Colonic mucosa (tissue), 4 donors: Measurements from ENCODE around the gene GIT2. TPM values are rescaled to one million over a fixed set of nuclear protein-coding genes. Genes with fewer than 3 reads are reported as not detected.
"Not testable (repeated sequence)": the region's sequence is repeated elsewhere in the genome, so short reads cannot be mapped to it uniquely, and the experiment has no call there.

Experiments
- DNase-seq: peaks from one replicate; pipeline ENCODE4 v3.0.0-alpha.2; 2020
- H3K27ac ChIP-seq: fragments of 200-600 bp; one replicate; pipeline ENCODE4 v1.8.0; 2021
- H3K27me3 ChIP-seq: fragments of 200-600 bp; one replicate; pipeline ENCODE4 v1.8.0; 2021
- H3K36me3 ChIP-seq: fragments of 200-600 bp; one replicate; pipeline ENCODE4 v1.8.0; 2021
- H3K4me1 ChIP-seq: fragments of 200-600 bp; one replicate; pipeline ENCODE4 v1.8.0; 2021; ENCODE audit warnings: mild to moderate bottlenecking
- H3K4me3 ChIP-seq: fragments of 200-600 bp; one replicate; pipeline ENCODE4 v1.8.0; 2021
- H3K9ac ChIP-seq, 2 donors: one replicate each; pipeline ENCODE4 v1.7.0; 2013; ENCODE audit warnings: control low read depth in 2 of 2, low read depth in 2 of 2, low read length in 2 of 2
- H3K9me3 ChIP-seq: fragments of 200-600 bp; one replicate; pipeline ENCODE4 v1.8.0; 2021
- intact Hi-C: fragments of 100-400 bp; cut with DNase I; formaldehyde crosslinking; loops from one replicate; pipeline ENCODE4 v1.14.1; 2022
- total RNA-seq, 2 donors: library from RNA; stranded (reverse); fragmentation: NEBNext Ultra II Directional in 1 of 2; extraction: Animal tissue kit (Norgen Biotek cat#: 25700) in 1 of 2; gene quantifications; one replicate each; pipeline ENCODE4 v1.2.1, GENCODE V29; 2021
- TF ChIP-seq, protein P1 (sequence below): fragments of 200-600 bp; IDR thresholded peaks from one replicate; pipeline ENCODE4 v1.8.0; 2022; ENCODE audit warnings: antibody characterized with exemption, mild to moderate bottlenecking
- donor health status: healthy.
- donor health status: DM: no; HTN: no; CAD: no.
- donor health status: DM: no; HTN: no; CAD: no.

Gene GIT2
- total RNA-seq, 2 donors from 2014 or later, result 23.3 to 26.8 TPM

DNA sequence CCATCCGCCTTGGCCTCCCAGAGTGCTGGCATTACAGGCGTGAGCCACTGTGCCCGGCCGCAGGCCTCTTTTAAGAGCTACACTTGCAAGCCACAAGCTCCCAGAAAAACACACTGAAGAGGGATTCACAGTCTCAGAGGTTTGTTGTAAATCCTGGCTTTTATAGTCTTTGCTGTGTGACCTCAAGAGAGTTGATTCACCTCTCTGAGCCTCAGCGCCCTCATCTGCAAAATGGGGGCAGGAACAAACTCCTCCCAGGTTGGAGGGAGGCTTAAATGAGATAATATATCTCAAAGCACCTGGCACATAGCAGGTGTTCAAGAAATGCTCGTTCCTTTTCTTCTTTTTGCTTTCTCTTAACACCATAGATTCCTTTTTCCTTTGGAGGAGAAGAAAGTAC is 100.0 kb downstream of the GIT2 start:
- no peaks in the 10 kb centered on the region for H3K4me1 ChIP-seq
- no peak overlapping the region for H3K27ac ChIP-seq
- intact Hi-C loops, result no loop called here
- no peaks in the 10 kb centered on the region for H3K27me3 ChIP-seq
- no peaks in the 10 kb centered on the region for H3K9me3 ChIP-seq
- DNase-seq, result no peak
- H3K36me3 ChIP-seq, result no peaks in the 10 kb centered on the region
- TF ChIP-seq, protein P1, sequence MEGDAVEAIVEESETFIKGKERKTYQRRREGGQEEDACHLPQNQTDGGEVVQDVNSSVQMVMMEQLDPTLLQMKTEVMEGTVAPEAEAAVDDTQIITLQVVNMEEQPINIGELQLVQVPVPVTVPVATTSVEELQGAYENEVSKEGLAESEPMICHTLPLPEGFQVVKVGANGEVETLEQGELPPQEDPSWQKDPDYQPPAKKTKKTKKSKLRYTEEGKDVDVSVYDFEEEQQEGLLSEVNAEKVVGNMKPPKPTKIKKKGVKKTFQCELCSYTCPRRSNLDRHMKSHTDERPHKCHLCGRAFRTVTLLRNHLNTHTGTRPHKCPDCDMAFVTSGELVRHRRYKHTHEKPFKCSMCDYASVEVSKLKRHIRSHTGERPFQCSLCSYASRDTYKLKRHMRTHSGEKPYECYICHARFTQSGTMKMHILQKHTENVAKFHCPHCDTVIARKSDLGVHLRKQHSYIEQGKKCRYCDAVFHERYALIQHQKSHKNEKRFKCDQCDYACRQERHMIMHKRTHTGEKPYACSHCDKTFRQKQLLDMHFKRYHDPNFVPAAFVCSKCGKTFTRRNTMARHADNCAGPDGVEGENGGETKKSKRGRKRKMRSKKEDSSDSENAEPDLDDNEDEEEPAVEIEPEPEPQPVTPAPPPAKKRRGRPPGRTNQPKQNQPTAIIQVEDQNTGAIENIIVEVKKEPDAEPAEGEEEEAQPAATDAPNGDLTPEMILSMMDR, result no peak
- H3K9ac ChIP-seq, result no peak overlapping the region
- H3K4me3 ChIP-seq, result no peak overlapping the region

DNA sequence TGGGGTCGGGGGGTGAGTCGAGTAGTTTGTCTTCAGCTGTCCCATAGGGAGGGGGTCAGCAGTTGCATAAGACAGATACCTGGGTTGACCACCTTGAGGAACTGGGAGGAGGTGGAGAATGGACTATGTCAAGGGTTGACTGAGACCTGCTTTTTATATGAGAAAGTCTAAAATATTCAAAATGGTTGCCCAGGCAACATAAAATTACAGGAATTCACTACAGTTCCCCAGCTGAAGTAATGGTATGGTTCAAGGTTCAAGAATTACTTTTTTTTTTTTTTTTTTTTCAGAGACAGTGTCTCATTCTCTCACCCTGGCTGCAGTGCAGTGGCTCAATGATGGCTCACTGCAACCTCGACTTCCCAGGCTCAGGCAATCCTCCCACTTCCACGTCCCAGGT is 101.2 kb downstream of the GIT2 start:
- no peaks in the 10 kb centered on the region for H3K27me3 ChIP-seq
- TF ChIP-seq, protein P1, result no peak
- no peaks in the 10 kb centered on the region for H3K36me3 ChIP-seq
- DNase-seq, result no peak
- H3K4me1 ChIP-seq, result no peaks in the 10 kb centered on the region
- no peak overlapping the region for H3K4me3 ChIP-seq
- intact Hi-C loops, result no loop called here
- H3K27ac ChIP-seq, result no peak overlapping the region
- H3K9me3 ChIP-seq, result no peaks in the 10 kb centered on the region
- H3K9ac ChIP-seq, result no peak overlapping the region

DNA sequence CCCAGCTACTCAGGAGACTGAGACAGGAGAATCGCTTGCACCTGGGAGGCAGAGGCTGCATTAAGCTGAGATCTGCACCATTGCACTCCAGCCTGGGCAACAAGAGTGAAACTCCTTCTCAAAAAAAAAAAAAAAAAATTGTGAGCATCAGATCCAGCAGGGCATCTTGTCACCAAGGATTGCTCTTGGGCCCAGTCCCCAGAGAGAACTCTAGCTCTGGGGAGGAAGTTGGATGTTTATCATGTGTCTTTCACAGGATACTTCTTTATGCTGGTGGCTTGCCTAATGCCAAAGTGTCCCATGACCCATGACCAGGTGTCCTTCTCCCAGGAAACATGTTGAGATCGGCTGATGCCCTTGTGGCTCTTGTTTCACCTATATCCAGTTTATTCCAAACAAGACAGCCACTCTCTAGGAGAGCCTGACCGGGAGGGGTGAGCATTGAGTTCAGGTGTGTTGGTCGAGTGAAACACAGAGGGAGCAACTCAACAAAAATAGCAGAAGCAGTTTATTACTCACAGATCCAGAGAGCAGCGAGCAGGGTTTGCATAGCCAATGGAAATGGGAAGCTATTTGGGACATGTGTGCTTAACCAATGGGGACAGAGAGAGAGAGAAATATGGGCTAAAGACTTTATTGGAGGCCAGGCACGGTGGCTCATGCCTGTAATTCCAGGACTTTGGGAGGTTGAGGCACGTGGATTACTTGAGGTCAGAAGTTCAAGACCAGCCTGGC is 102.7 kb downstream of the GIT2 start:
- TF ChIP-seq, protein P1, result no peak
- intact Hi-C loops, result no loop called here
- DNase-seq, result no peak
- no peaks in the 10 kb centered on the region for H3K27me3 ChIP-seq
- no peaks in the 10 kb centered on the region for H3K36me3 ChIP-seq
- no peak overlapping the region for H3K27ac ChIP-seq
- no peaks in the 10 kb centered on the region for H3K9me3 ChIP-seq
- no peaks in the 10 kb centered on the region for H3K4me1 ChIP-seq
- no peak overlapping the region for H3K9ac ChIP-seq
- H3K4me3 ChIP-seq, result no peak overlapping the region

DNA sequence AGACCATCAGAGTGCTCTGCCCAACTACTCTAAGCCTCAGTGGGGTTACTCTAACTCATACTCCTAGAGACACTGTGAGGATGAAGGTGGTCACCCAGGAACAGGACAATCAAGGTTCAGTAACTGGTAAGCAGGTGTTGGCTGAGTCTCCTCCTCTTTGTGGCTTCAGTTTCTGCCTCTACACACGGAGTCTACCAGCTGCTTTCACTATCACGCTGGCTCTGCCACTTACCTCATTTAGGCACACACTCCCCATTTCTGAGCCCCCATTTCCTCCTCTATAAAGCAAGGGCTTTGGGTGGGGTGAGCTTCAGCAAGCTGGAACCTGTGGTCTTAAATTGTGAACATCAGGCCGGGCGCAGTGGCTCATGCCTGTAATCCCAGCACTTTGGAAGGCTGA is 103.4 kb downstream of the GIT2 start:
- H3K4me1 ChIP-seq, result no peaks in the 10 kb centered on the region
- H3K27ac ChIP-seq, result no peak overlapping the region
- H3K27me3 ChIP-seq, result no peaks in the 10 kb centered on the region
- intact Hi-C loops, result no loop called here
- no peak overlapping the region for H3K9ac ChIP-seq
- H3K36me3 ChIP-seq, result no peaks in the 10 kb centered on the region
- DNase-seq, result no peak
- TF ChIP-seq, protein P1, result no peak
- no peaks in the 10 kb centered on the region for H3K9me3 ChIP-seq
- H3K4me3 ChIP-seq, result no peak overlapping the region

DNA sequence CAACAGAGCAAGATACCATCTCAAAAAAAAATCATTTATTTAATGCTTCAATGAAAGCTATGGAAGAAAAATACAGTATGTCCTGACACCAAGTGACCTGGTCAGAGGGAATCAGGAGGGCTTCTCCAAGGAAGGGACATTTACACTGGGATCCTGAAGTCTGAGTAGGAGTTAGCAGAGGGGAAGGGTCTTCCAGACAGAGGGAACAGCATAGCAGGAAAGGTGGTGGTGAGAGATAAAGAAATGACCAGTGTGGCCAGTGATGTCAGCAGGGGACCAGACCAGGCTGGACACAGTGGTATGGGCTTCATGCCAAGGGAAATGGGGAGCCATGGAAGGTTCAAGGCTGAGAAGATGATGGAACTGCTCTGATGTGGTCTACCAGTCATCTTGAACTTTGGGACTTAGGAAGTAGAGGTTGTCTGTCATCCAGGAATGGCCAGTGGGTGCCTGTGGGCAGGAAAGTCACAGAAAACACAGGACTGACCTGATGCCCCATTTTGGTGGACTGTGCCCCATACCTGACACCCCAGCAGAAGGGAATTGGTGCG is 103.9 kb downstream of the GIT2 start:
- no peak for DNase-seq
- TF ChIP-seq, protein P1, result no peak
- no peak overlapping the region for H3K4me3 ChIP-seq
- H3K4me1 ChIP-seq, result no peaks in the 10 kb centered on the region
- intact Hi-C loops, result no loop called here
- no peak overlapping the region for H3K27ac ChIP-seq
- H3K27me3 ChIP-seq, result no peaks in the 10 kb centered on the region
- no peak overlapping the region for H3K9ac ChIP-seq
- H3K36me3 ChIP-seq, result no peaks in the 10 kb centered on the region
- H3K9me3 ChIP-seq, result no peaks in the 10 kb centered on the region

DNA sequence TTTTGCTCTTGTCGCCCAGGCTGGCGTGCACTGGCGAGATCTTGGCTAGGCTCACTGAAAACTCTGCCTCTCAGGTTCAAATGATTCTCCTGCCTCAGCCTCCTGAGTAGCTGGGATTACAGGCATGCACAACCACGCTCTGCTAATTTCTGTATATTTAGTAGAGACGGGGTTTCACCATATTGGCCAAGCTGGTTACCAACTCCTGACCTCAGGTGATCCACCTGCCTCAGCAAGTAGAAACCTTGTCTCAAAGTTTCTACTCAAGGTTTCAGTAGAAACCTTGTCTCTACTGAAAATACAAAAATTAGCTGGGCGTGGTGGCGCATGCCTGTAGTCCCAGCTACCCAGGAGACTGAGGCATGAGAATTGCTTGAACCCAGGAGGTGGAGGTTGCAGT is 104.4 kb downstream of the GIT2 start:
- H3K36me3 ChIP-seq, DNase-seq, intact Hi-C loops, H3K27ac ChIP-seq, H3K9ac ChIP-seq, H3K9me3 ChIP-seq, H3K4me1 ChIP-seq, H3K4me3 ChIP-seq, H3K27me3 ChIP-seq: not testable (repeated sequence)
